Erythroblast (primary cell): ENCODE results near the gene ST6GALNAC3.

Source experiments
- DNase-seq, 2 experiments: peaks; one replicate each; lab custom pipeline; 2025; lab: John Stamatoyannopoulos, UW
- GATA1 ChIP-seq: IDR thresholded peaks from 2 replicates; pipeline ENCODE4 v1.6.1; 2011; ENCODE audit warnings: low read depth, mild to moderate bottlenecking, control low read depth, low read length, moderate library complexity
- POLR2A ChIP-seq: IDR thresholded peaks from 2 replicates; pipeline ENCODE4 v1.6.1; 2011; ENCODE audit warnings: mild to moderate bottlenecking, low read length

The ST6GALNAC3 gene

DNA sequence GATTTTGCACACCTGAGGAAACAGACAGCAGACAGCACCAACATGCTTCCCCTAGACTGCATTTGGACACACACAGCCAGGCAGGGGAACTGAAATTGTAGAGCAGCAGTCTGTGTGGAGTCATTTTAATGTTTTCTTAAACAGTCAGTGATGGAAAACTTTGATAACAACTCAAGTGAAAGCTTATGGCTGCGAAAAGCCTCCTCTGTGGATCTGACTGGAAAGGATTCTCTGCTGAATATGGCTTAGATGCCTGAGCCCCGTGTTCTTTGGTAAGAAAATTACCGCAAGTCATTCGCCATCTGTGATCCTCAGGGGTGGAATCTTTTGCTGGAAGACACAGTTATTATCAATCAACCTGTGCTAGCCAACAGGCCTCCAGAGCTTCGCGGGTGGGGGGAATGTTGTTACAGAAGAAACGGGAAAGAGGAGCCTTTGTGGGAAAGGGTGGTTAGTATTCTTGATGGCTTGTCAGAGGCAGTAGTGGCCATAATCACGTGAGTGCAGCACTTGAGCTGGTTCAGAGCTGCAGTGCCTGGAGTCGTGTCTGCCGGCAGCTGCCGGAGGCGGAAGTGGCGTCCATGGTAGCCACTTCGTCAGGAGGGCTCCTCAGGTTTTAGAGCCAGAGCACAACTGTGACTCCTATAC lies 204.7 kb downstream of the ST6GALNAC3 start:
- TF ChIP-seq GATA1 (no peak), POLR2A (no peak)
- DNase-seq, result no peak

- TF ChIP-seq GATA1 (no peak), POLR2A (no peak)
Measured at GRCh38 chr1:76281306-76281705, 206.8 kb downstream of the ST6GALNAC3 start.

DNA sequence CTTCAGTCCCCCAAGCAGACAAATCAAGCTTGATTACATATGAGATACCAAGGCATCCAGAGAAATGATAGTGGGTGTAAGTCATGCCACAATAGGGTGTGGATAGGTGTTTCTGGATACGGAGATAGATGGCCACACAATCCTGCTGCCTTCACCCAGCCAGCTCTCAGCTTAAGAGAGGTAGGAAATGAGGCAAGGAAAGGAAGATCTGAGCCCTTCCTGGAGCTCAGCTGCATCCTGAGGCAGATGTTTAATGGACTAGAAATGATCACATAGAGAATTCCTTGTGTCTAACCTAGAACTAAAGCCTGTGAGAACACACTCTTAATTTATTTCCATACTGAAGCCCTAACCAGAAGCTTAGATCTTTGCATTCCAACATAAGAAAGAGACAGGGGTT lies 210.3 kb downstream of the ST6GALNAC3 start:
- TF ChIP-seq POLR2A (no peak), GATA1 (no peak)
- no peak for DNase-seq

More at GRCh38 chr1:76281306-76281705, 206.8 kb downstream of the ST6GALNAC3 start:
- DNase-seq, result no peak

GRCh38 chr1:76285578-76286135 lies 211.1 kb downstream of the ST6GALNAC3 start:
- TF ChIP-seq POLR2A, result no peak
- no peak for TF ChIP-seq GATA1
- DNase-seq, result no peak

DNA sequence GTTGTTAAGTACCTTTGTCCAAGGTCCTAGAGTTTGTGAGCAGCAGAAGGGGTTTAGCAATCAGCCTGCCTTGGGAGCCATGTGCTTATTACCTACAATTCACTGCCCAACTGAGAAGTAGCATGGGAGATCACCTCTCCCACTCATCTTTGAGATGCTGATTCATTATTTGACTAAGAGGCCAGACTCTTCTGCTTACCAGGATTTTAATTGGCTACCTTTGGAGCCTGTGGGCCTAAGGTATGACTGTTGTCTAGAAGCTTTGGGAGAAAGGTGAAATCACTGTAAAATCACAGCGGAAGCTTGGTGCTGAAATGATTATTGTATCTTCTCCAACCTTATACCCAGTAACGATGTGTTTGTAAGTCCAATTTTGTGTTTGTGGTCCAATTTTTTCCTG lies 213.4 kb downstream of the ST6GALNAC3 start:
- no peak for DNase-seq
- TF ChIP-seq POLR2A (no peak), GATA1 (no peak)

DNA sequence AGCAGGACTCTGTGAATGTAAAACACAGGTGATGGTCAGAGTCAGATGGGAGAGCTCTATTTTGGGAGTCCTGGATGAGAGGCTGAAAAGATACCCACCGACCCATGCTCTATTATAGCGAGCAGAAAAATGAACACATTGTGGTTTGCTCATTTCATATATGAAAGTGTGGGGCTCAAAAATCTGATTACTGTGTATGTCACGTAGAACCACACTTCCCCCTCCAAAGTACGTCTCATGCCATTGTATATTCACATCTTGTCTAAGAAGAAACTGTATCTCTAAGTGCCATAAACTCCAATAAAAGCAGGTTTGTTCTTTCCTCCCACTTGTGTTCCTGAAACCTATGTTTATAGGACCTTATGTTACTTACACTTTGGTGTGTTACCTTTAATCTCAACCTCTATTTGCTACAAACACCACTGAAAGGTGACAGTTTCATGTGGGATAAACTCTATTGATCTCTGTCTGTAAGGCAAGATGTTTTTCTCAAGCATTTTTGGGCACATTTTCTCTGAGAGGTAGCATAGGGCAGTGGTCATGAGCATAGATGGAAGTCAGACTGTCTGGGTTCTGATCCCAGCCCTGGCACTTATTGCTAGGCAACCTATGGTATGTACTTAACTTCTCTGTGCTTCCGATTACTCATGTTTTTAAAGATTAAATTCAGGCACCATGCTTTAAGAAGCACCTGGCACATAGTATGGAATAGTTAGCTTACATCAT lies 214.4 kb downstream of the ST6GALNAC3 start:
- DNase-seq, result no peak

DNA sequence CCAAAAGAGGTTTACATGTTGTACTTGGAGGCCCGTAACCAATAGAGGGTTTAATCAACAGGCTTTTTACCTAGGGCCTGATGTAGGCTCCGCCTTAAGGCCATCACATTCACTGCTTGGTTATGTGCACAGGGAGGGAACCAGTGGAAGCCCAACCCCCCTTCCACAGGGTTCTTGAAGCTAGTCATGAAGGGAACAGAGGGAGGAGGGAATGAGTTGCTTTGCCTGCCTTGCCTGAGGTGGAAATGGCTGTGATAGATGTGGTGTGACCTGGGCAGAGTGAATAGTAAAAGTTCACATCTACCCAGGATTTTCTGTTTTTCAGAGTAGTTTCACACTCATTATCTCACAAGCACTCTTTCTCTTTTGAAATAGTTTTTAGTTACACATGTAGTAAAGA lies 215.1 kb downstream of the ST6GALNAC3 start:
- TF ChIP-seq POLR2A (no peak), GATA1 (no peak)
- DNase-seq, result no peak

More for the DNA sequence above, 214.4 kb downstream of the ST6GALNAC3 start:
- TF ChIP-seq POLR2A (no peak), GATA1 (no peak)

- no peak for DNase-seq
- TF ChIP-seq GATA1, result no peak
- no peak for TF ChIP-seq POLR2A
Measured at GRCh38 chr1:76290271-76290670, 215.7 kb downstream of the ST6GALNAC3 start.

DNA sequence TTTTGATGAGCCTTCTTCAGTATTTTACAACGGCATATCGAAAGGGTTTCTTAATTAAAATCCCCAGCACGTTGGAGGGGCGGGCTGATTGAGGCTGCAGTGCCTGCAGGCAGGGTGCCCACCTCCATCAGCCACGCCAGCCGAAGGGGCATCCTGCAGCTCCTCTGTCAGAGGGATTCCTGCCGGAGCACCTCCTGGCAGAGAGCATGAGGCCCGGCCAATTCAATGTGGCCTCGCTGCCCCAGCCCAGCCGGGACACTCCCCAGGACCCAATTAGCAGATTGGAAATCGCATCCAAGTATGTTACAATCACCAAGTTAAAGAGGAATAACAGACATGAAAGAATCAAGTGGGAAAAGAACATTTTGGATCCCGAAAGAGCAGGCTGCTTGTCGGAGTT lies 216.6 kb downstream of the ST6GALNAC3 start:
- DNase-seq, result no peak
- no peak for TF ChIP-seq GATA1
- no peak for TF ChIP-seq POLR2A

DNA sequence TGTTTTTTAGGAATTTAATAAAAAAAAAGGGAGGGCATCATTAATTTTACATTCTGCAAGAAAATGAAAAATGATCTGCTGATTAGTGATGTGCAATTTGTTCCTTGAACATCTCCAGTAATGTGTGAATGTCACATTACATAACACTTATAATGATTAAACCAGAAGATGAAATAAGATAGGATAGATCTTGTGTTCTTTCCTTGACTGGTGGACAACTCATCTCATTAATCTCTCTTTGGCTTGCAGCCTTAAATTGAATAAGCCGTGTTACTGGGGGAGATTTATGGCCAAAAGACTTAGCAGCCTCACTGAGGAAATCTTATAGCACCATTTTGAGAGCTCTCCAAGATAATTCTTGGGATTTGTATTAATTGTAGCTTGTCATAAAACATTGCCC lies 217.2 kb downstream of the ST6GALNAC3 start:
- DNase-seq, result no peak
- TF ChIP-seq GATA1 (no peak), POLR2A (no peak)

DNA sequence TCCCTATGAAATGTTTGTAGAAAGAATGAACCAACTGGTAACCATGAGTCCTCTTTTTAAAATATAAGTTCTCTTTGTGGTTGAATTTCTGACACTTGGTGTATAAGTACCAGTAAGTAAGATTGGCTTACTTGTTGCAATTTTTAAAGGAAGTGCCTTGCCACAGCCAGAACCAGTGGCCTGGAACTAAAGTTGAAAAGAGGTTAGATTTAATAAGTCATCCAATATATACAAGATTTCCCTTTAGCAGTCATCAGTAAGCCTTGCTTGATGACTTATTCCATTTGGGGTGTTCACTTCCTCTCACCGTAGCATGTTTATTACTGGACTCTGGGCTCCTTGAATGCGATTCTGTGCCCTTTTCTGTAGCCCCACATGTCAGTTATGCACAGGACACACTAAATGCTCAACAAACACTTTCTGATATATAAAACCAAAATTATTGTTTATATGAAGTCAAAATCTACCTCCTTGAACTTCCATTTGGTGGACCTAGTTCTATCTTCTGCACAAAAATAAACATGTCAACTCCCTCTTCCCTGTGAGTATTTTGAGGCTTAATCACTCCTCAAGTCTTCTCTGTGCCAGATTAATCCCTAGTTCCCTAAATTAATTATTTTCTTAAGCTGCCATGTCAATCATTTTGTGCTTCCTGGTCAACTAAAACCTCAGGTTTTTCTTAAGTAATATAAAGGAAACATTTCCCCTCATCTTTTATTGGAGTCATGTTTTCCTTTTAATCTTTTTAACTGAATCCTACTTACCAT lies 218.1 kb downstream of the ST6GALNAC3 start:
- no peak for DNase-seq
- TF ChIP-seq GATA1 (no peak), POLR2A (no peak)

DNA sequence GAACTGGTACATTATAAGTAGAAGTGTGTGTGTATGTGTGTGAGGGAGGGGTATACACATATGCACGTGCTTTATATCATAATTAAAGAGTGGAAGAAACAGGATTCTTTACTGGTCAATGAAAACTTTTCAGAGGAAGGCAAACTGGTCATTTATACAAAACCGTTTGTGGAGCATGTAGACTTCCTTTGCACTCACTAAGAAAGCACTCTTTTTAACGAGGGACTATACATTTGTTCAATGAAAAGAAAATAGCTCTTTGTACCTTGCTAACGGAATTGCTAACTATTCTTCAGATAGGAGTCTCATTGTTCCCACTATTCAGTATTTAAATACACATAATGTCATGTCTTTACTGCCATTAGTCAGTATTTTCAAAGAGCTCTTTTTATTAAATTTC lies 219.3 kb downstream of the ST6GALNAC3 start:
- DNase-seq, result no peak
- no peak for TF ChIP-seq GATA1

- no peak for DNase-seq
- no peak for TF ChIP-seq POLR2A
- no peak for TF ChIP-seq GATA1
Measured at GRCh38 chr1:76294482-76295194, 220.1 kb downstream of the ST6GALNAC3 start.
